Endothelial cell of umbilical vein (primary cell): ENCODE data around the gene MIS12.

Source experiments
- EZH2 ChIP-seq: IDR thresholded peaks from 2 replicates; pipeline ENCODE4 v1.6.1; 2012; ENCODE audit warnings: borderline replicate concordance, low read depth, mild to moderate bottlenecking, moderate library complexity, low read length, inconsistent platforms; ENCODE audit not compliant: severe bottlenecking
- TF ChIP-seq, protein P1 (sequence below), 2 donors: IDR thresholded peaks; 1 replicate in 1 of 2; 2 replicates in 1 of 2; pipeline ENCODE4 v1.5.1; 2011; ENCODE audit warnings: low read length in 2 of 2, mild to moderate bottlenecking in 2 of 2, moderate library complexity in 2 of 2, control low read depth in 1 of 2, inconsistent platforms in 1 of 2, low read depth in 1 of 2; ENCODE audit not compliant: insufficient read depth in 1 of 2; ENCODE audit errors: extremely low read depth in 1 of 2

DNA sequence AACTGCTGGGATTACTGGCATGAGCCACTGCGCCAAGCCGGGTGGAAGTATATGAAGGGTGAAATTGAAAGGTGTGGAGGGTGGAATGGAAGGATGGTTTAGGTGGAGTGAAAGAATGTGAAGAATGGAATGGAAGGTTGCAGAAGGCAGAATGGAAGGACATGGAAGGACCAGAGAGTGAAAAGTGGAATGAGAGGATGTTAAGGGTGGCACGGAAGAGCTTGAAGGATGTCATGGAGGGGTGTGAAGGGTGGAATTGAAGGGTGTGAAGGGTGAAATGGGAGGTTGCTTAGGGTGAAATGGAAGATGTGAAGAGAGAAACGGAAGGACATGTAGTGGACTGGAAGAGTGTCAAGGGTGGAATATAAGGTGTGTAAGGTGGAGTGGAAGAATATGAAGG is 16.2 kb downstream of the MIS12 start:
- no peak for TF ChIP-seq EZH2
- TF ChIP-seq, protein P1, sequence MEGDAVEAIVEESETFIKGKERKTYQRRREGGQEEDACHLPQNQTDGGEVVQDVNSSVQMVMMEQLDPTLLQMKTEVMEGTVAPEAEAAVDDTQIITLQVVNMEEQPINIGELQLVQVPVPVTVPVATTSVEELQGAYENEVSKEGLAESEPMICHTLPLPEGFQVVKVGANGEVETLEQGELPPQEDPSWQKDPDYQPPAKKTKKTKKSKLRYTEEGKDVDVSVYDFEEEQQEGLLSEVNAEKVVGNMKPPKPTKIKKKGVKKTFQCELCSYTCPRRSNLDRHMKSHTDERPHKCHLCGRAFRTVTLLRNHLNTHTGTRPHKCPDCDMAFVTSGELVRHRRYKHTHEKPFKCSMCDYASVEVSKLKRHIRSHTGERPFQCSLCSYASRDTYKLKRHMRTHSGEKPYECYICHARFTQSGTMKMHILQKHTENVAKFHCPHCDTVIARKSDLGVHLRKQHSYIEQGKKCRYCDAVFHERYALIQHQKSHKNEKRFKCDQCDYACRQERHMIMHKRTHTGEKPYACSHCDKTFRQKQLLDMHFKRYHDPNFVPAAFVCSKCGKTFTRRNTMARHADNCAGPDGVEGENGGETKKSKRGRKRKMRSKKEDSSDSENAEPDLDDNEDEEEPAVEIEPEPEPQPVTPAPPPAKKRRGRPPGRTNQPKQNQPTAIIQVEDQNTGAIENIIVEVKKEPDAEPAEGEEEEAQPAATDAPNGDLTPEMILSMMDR (IDR thresholded peaks at IDR 0.05; ENCODE audit: extremely low read depth in 1 of 2, insufficient read depth in 1 of 2, low read depth in 1 of 2, low read length in 2 of 2): no peak
